ENCODE data around the gene MZF1.

Gene MZF1

GRCh38 chr19:58515259-58515658, 57.9 kb downstream of the MZF1 start:
- Histone ChIP-seq H3K27me3 (ENCODE audit: low read length) (no peaks in the 10 kb centered on the region), H3K4me3 (ENCODE audit: insufficient read depth, low read length, poor library complexity, severe bottlenecking) (no peak overlapping the region), H4K20me1 (ENCODE audit: low read depth, low read length) (no peaks in the 10 kb centered on the region), H3K36me3 (ENCODE audit: low read length) (no peaks in the 10 kb centered on the region), H3F3A (ENCODE audit: insufficient read depth) (peaks cover 13% of the 10 kb centered on the region), H3K79me2 (ENCODE audit: insufficient read depth, low read length) (peaks cover 15% of the 10 kb centered on the region), H3K9me3 (ENCODE audit: insufficient read depth, low read length) (no peaks in the 10 kb centered on the region), H3K27ac (ENCODE audit: low read depth, low read length) (peak overlapping the region; percentile 30; the same call in 1 of the 2 replicates), H3K4me2 (ENCODE audit: low read depth, low read length, poor library complexity, severe bottlenecking) (peak overlapping the region; percentile 4), H2AFZ (ENCODE audit: low read depth, low read length, severe bottlenecking) (no peak overlapping the region), H3K9ac (ENCODE audit: low read length) (peak overlapping the region; percentile 97), H3K9me2 (replicated peaks; ENCODE audit: insufficient read depth, low read length) (no peaks in the 10 kb centered on the region)
- TF ChIP-seq CTCF (IDR thresholded peaks at IDR 0.05; ENCODE audit: insufficient read depth, low read length, poor library complexity, severe bottlenecking) (no peak), EZH2phosphoT487 (conservative IDR thresholded peaks at IDR 0.05; ENCODE audit: low read length) (no peak)

GRCh38 chr19:58514564-58515022, 58.5 kb downstream of the MZF1 start:
- H3K36me3 ChIP-seq (ENCODE audit: low read length): no peaks in the 10 kb centered on the region
- no peak for TF ChIP-seq CTCF (IDR thresholded peaks at IDR 0.05; ENCODE audit: insufficient read depth, low read length, poor library complexity, severe bottlenecking)
- no peak for TF ChIP-seq EZH2phosphoT487 (conservative IDR thresholded peaks at IDR 0.05; ENCODE audit: low read length)
- no peaks in the 10 kb centered on the region for H3K9me2 ChIP-seq (replicated peaks; ENCODE audit: insufficient read depth, low read length)
- peak overlapping the region; percentile 96 for H3K4me2 ChIP-seq (ENCODE audit: low read depth, low read length, poor library complexity, severe bottlenecking)
- peak overlapping the region; percentile 97 for H3K9ac ChIP-seq (ENCODE audit: low read length)
- no peak overlapping the region for H2AFZ ChIP-seq (ENCODE audit: low read depth, low read length, severe bottlenecking)
- peaks cover 6% of the 10 kb centered on the region for H3F3A ChIP-seq (ENCODE audit: insufficient read depth)
- H3K79me2 ChIP-seq (ENCODE audit: insufficient read depth, low read length): peaks cover 15% of the 10 kb centered on the region
- peak overlapping the region; percentile 84 for H3K4me3 ChIP-seq (ENCODE audit: insufficient read depth, low read length, poor library complexity, severe bottlenecking)
- H3K27ac ChIP-seq (ENCODE audit: low read depth, low read length): peak overlapping the region; percentile 64
- no peaks in the 10 kb centered on the region for H4K20me1 ChIP-seq (ENCODE audit: low read depth, low read length)
- no peaks in the 10 kb centered on the region for H3K9me3 ChIP-seq (ENCODE audit: insufficient read depth, low read length)
- H3K27me3 ChIP-seq (ENCODE audit: low read length): no peaks in the 10 kb centered on the region

GRCh38 chr19:58513694-58514563, 59.2 kb downstream of the MZF1 start:
- no peaks in the 10 kb centered on the region for H3K9me3 ChIP-seq (ENCODE audit: insufficient read depth, low read length)
- peak overlapping the region; percentile 64 for H3K27ac ChIP-seq (ENCODE audit: low read depth, low read length)
- H3K4me3 ChIP-seq (ENCODE audit: insufficient read depth, low read length, poor library complexity, severe bottlenecking): peak overlapping the region; percentile 84
- H3K36me3 ChIP-seq (ENCODE audit: low read length): no peaks in the 10 kb centered on the region
- TF ChIP-seq CTCF (IDR thresholded peaks at IDR 0.05; ENCODE audit: insufficient read depth, low read length, poor library complexity, severe bottlenecking): peak; percentile 95
- TF ChIP-seq EZH2phosphoT487 (conservative IDR thresholded peaks at IDR 0.05; ENCODE audit: low read length): no peak
- H3K79me2 ChIP-seq (ENCODE audit: insufficient read depth, low read length): peaks cover 15% of the 10 kb centered on the region
- peak overlapping the region; percentile 96 for H3K4me2 ChIP-seq (ENCODE audit: low read depth, low read length, poor library complexity, severe bottlenecking)
- no peaks in the 10 kb centered on the region for H4K20me1 ChIP-seq (ENCODE audit: low read depth, low read length)
- H3K27me3 ChIP-seq (ENCODE audit: low read length): no peaks in the 10 kb centered on the region
- H3F3A ChIP-seq (ENCODE audit: insufficient read depth): peaks cover 5% of the 10 kb centered on the region; the same call in 1 of the 2 replicates
- H3K9me2 ChIP-seq (replicated peaks; ENCODE audit: insufficient read depth, low read length): no peaks in the 10 kb centered on the region
- H3K9ac ChIP-seq (ENCODE audit: low read length): peak overlapping the region; percentile 97
- peak overlapping the region; percentile 78 for H2AFZ ChIP-seq (ENCODE audit: low read depth, low read length, severe bottlenecking)
